Esophagus squamous epithelium (tissue), 4 donors: ENCODE results near the gene IGFBP4.

Source experiments
- POLR2A ChIP-seq, 4 donors: fragments of 450-650 bp; IDR thresholded peaks; one replicate each; pipeline ENCODE4 v1.6.1; 2017; ENCODE audit warnings: antibody characterized with exemption in 4 of 4, mild to moderate bottlenecking in 4 of 4, moderate library complexity in 3 of 4
- TF ChIP-seq, protein P1 (sequence below), 6 experiments: fragments of 450-650 bp in 4 of 6; fragments of 200-600 bp in 2 of 6; sonication (generic) in 2 of 6; IDR thresholded peaks; one replicate each; pipeline ENCODE4 v1.5.1; 2016 to 2019; ENCODE audit warnings: antibody characterized with exemption in 6 of 6, mild to moderate bottlenecking in 4 of 6, moderate library complexity in 4 of 6

DNA sequence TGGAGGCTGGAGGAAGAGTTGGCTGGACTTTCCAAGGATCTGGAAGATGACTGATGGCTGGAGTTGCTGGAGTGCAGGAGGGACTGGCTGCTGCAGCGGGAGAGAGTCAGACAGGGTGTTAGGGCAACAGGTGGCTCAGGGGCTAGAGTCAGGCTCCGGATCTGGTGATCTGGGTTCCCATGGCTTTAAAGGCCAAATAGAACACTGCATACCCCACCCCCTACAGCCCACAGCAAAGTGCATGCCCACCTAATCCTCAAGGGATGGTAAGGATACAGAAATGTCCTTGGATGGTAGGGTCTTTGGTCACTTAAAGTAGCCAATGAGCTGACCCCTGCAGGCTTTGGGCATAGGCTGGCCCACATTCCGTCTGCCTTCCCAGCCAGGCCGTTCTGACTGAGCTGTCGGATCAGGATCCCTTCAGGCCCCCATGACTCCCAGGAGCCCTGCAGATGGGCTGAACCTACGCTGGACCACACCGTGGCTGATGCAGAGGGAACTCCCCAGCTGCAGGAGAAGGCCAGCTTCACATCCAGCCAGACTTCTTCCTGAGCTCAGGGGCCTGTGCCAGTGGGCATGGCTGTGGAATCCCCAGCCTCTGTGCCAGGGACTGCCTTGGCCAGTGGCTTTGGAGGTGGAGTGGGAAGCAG, 44.2 kb downstream of the IGFBP4 start:
- TF ChIP-seq POLR2A (IDR thresholded peaks at IDR 0.05), result no peak
- TF ChIP-seq, protein P1, sequence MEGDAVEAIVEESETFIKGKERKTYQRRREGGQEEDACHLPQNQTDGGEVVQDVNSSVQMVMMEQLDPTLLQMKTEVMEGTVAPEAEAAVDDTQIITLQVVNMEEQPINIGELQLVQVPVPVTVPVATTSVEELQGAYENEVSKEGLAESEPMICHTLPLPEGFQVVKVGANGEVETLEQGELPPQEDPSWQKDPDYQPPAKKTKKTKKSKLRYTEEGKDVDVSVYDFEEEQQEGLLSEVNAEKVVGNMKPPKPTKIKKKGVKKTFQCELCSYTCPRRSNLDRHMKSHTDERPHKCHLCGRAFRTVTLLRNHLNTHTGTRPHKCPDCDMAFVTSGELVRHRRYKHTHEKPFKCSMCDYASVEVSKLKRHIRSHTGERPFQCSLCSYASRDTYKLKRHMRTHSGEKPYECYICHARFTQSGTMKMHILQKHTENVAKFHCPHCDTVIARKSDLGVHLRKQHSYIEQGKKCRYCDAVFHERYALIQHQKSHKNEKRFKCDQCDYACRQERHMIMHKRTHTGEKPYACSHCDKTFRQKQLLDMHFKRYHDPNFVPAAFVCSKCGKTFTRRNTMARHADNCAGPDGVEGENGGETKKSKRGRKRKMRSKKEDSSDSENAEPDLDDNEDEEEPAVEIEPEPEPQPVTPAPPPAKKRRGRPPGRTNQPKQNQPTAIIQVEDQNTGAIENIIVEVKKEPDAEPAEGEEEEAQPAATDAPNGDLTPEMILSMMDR (IDR thresholded peaks at IDR 0.05), result no peak
